Activated CD4-positive, alpha-beta T cell treated with anti-CD3 and anti-CD28 coated beads for 48 hours (primary cell): Measurements from ENCODE around the gene FANCC.

Experiments used
- DNase-seq: peaks from one replicate; pipeline ENCODE4 v3.0.0-alpha.2; 2020

Gene FANCC

GRCh38 chr9:95080961-95081647 is 236.4 kb downstream of the FANCC start:
- no peak for DNase-seq

GRCh38 chr9:95079461-95079860 is 238.0 kb downstream of the FANCC start:
- DNase-seq = no peak

DNA sequence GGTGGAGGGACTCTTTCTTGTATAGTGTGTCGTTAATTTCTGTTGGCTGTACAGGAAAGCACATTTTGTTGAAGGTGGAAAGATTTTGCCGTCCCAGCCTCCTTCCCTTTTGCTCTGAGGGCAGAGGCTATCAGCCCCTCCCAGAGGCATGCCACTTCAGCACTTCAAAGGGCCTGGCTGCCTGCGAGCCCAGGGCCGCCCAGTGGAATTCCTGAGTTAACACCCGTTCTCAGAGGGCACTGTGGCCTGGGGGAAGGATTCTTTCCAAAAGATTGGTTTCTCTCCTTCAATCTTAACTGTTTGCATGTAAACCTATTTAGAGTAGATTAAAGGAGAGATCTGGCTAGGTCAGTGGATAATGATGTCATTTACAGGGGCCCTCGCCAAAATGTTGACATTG is 238.6 kb downstream of the FANCC start:
- no peak for DNase-seq

- no peak for DNase-seq
Measured at GRCh38 chr9:95078511-95078910, 239.0 kb downstream of the FANCC start.

GRCh38 chr9:95077766-95078370 is 239.6 kb downstream of the FANCC start:
- no peak for DNase-seq

DNA sequence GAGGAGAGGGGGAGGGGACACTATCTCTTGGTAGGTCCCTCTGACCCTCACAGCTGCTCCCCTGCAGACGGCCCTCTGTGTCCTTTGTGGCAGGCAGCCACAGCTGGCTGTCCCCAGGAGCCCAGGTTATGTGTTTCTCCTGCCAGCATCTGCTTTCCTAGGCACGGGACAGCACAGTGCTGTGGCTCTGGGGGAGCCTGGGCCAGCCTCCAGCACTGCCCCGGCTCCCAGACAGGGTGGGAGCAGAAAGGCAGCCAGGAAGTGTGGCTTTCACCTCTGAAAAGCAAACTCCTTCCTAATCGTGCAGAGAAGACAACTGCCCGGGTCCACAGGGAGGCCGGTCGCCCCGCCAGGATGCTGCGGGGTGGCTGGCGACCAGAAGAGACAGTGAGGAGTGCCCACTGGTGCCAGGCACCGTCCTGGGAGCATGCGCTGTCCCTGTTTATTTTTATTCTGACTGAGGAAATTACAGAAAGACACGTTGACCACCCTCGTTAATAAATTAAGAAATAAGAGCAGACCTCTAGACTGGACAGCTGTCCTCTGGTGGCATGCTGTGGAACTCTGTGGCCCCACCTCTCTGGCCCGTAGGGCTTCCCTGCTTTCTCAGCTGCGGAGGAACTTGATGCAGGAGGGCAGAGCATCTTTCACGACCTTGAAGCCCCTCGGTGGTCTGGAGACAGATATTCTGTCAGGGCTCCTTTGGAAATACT is 240.3 kb downstream of the FANCC start:
- no peak for DNase-seq

GRCh38 chr9:95076696-95077052 is 240.8 kb downstream of the FANCC start:
- DNase-seq = no peak

DNA sequence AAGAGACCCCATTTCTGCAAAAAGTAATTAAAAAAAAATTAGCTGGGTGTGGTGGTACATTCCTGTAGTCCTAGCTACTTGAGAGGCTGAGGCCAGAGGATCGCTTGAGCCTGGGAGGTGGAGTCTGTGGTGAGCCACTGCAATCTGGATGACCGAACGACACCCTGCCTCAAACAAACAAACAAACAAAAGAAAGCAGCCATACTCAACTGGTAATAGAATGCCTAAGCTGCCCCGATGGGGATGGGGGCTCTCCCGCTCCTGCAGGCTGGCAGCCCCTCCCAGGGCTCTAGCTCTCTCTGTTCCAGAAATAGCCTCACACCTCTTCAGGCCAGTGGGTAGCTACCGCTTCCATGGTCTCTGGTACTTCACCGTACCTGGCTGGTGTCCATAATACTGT is 241.8 kb downstream of the FANCC start:
- DNase-seq = no peak

DNA sequence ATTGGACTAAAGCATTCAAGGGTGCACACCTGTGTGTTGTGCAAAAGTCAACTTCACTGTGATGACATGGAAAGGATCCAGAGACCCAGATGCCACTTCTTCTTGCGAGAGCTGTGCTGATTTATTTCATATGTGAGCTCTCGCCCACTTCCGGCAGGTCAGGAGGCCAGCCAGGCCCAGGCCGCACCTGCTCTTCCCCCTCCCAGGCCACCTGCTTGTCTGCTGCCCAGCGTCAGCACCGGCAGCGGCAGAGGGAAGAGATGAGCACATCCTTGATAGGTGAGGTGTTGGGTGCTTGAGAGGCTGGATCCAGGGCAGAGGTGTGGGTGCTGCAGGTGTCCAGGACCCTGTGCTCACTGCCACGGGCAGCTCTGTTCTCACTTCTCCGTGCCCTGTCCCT is 242.9 kb downstream of the FANCC start:
- DNase-seq = no peak

GRCh38 chr9:95073918-95074317 is 243.6 kb downstream of the FANCC start:
- DNase-seq = no peak

- no peak for DNase-seq
Measured at GRCh38 chr9:95073042-95073607, 244.4 kb downstream of the FANCC start.

GRCh38 chr9:95071925-95072324 is 245.6 kb downstream of the FANCC start:
- no peak for DNase-seq

- no peak for DNase-seq
Measured at GRCh38 chr9:95071450-95071849, 246.1 kb downstream of the FANCC start.

- DNase-seq = no peak
Measured at GRCh38 chr9:95070549-95071021, 246.9 kb downstream of the FANCC start.

GRCh38 chr9:95067897-95068296 is 249.6 kb downstream of the FANCC start:
- no peak for DNase-seq

GRCh38 chr9:95067057-95067456 is 250.5 kb downstream of the FANCC start:
- DNase-seq = no peak

DNA sequence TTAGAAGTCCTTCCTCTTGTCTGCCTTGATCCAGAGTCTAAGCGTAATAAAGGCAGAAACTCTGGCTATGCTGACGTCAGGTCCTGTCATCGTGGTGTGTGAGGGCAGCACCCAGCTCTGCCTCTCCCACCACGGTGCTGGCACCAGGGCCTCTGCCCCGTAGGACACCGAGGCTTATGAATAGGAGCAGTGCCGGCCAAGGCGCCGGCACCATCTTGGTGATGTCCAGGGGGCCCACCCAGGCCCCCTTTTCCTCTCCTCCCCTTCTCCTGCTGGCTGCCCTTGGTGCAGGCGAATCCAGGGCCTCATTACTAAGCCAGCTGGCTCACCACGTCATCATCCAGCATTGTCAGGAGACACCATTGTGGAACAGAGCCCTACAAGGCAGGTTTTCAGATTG is 252.3 kb downstream of the FANCC start:
- no peak for DNase-seq

- no peak for DNase-seq
Measured at GRCh38 chr9:95063300-95063699, 254.2 kb downstream of the FANCC start.

DNA sequence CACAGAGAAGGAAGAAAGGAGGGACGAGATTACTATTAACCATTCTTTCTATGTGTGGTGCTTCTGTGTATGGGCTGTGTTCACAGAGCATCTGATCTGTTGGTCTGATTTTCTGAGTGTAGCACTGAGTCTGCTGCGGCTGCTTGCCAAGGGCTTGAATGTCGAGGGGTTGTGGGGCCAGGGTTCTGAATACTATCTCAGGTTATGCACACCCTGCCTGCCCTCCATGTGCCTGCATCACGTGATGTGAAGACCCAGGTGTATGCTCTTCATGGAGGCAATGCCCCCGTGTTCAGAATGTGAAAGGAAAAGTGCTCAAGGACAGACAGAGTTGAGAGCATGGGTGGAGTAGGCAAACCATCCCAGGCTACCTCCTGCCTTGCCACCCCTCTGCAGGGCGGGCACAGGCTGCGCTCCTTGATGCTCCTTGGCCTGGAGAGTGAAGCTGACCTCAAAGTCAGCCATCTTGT is 254.9 kb downstream of the FANCC start:
- DNase-seq = no peak

GRCh38 chr9:95061916-95062595 is 255.5 kb downstream of the FANCC start:
- no peak for DNase-seq

- DNase-seq = no peak
Measured at GRCh38 chr9:95060916-95061315, 256.6 kb downstream of the FANCC start.

GRCh38 chr9:95060234-95060633 is 257.3 kb downstream of the FANCC start:
- no peak for DNase-seq

- no peak for DNase-seq
Measured at GRCh38 chr9:95058795-95059386, 258.6 kb downstream of the FANCC start.
